Heart left ventricle (tissue), 13 donors: ENCODE measurements around the gene NSUN2.

Experiments
- POLR2A ChIP-seq, 2 donors: fragments of 450-650 bp; IDR thresholded peaks; one replicate each; pipeline ENCODE4 v1.6.1; 2017; ENCODE audit warnings: antibody characterized with exemption in 2 of 2, mild to moderate bottlenecking in 2 of 2, moderate library complexity in 2 of 2
- TF ChIP-seq, protein P1 (sequence below), 12 donors: fragments of 200-600 bp; sonication (generic) in 4 of 12; IDR thresholded peaks; one replicate each; pipeline versions ENCODE4 v1.5.0 to v1.8.0; 2018 to 2022; ENCODE audit warnings: antibody characterized with exemption in 12 of 12, mild to moderate bottlenecking in 5 of 12
- donor health status: ischemic (EF 13 %, LVEDD 7.1; RV severe dilation, severe dysfunction).
- donor health status: DM: no; HTN: yes; CAD: no.
- donor health status: DM: no; HTN: no; CAD: no.
- donor health status: ischemic (EF 25% LVEDD 6.9; RV normal size, moderate dysfunction).
- donor health status: ischemic (EF 25% LVEDD 5.7; RV mildly dilated, moderate dysfunction).
- donor health status: ischemic (EF 35%, LVEDD 5.7; RV mildly dilated, moderate dysfunction).
- donor health status: nonischemic (EF 11% LVEDD 7.7; RV severe dilation, severe dysfunction).
- donor health status: DM: yes; HTN: yes; CAD: no.
- donor health status: PGD.
- donor health status: ischemic (EF 29% LVEDD 5.4; RV normal size, mild dysfunction).
- donor health status: nonischemic (EF 23%, LVEDD 6.1; RV moderate dilation, normal function).

DNA sequence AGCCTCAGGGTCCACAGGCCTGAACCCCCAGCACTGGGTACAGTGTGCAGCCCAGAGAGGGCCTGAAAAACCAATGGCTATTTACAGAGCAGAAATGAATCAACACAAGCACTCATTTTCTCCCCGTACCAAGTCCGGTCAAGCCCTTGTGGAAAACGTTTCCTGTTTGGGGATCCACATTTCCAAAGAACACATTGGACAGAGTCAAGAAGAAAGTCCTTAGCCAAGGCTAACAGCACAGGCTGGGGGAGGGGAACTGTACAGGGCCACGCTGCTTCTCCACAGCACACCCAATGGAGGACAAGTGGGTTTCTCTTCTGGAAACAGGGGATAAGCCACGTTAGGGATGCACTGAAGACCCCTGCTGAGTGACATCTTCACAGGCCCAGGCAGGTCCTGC lies 62.3 kb downstream of the NSUN2 start:
- TF ChIP-seq, protein P1, sequence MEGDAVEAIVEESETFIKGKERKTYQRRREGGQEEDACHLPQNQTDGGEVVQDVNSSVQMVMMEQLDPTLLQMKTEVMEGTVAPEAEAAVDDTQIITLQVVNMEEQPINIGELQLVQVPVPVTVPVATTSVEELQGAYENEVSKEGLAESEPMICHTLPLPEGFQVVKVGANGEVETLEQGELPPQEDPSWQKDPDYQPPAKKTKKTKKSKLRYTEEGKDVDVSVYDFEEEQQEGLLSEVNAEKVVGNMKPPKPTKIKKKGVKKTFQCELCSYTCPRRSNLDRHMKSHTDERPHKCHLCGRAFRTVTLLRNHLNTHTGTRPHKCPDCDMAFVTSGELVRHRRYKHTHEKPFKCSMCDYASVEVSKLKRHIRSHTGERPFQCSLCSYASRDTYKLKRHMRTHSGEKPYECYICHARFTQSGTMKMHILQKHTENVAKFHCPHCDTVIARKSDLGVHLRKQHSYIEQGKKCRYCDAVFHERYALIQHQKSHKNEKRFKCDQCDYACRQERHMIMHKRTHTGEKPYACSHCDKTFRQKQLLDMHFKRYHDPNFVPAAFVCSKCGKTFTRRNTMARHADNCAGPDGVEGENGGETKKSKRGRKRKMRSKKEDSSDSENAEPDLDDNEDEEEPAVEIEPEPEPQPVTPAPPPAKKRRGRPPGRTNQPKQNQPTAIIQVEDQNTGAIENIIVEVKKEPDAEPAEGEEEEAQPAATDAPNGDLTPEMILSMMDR (IDR thresholded peaks at IDR 0.05) = no peak
- TF ChIP-seq POLR2A (IDR thresholded peaks at IDR 0.05) = no peak
